SK-N-SH (cell line): ENCODE results near the gene UBAC2. TPM values are rescaled to one million over a fixed set of nuclear protein-coding genes. Genes with fewer than 3 reads are reported as not detected.

Experiments
- CTCF ChIA-PET: fragments of 300-600, 350-600 bp; formaldehyde crosslinking; extraction: SDS; loops from one replicate; lab custom pipeline; 2021; lab: Yijun Ruan, JAX
- POLR2A ChIA-PET: fragments of 350-600 bp; sonication (Branson Sonifier 250); formaldehyde crosslinking; extraction: SDS; loops from one replicate; lab custom pipeline; 2020; ENCODE audit warnings: antibody characterized with exemption, inconsistent platforms; lab: Yijun Ruan, JAX
- DNase-seq: peaks from one replicate; pipeline ENCODE4 v3.0.0; 2012
- H2AFZ ChIP-seq: fragments of 200-600 bp; sonication (generic); 2 replicates; pipeline ENCODE4 v1.8.1; 2016; ENCODE audit warnings: antibody characterized with exemption, mild to moderate bottlenecking, low read depth
- H3F3A ChIP-seq: fragments of 200-600 bp; sonication (generic); replicated peaks from 2 replicates; pipeline ENCODE3; 2016; ENCODE audit warnings: antibody characterized with exemption, mild to moderate bottlenecking; ENCODE audit not compliant: insufficient read depth
- H3K27ac ChIP-seq, 2 experiments: fragments of 200-500 bp in 1 of 2; fragments of 200-600 bp in 1 of 2; sonication (Bioruptor generic) in 1 of 2; sonication (generic), shearing (Covaris generic) in 1 of 2; 2 replicates each; pipeline versions ENCODE4 v1.5.1 to v1.6.1; 2014 to 2016; ENCODE audit warnings: low read depth in 2 of 2, inconsistent platforms in 1 of 2, low read length in 1 of 2, mild to moderate bottlenecking in 1 of 2, mixed read lengths in 1 of 2
- H3K27me3 ChIP-seq: fragments of 200-600 bp; sonication (generic), shearing (Covaris generic); 2 replicates; pipeline ENCODE4 v1.6.1; 2016; ENCODE audit warnings: mixed run types; ENCODE audit not compliant: insufficient read depth
- H3K36me3 ChIP-seq, 2 experiments: fragments of 200-500 bp in 1 of 2; fragments of 200-600 bp in 1 of 2; sonication (Bioruptor generic) in 1 of 2; sonication (generic) in 1 of 2; replicated peaks in 1 of 2; 2 replicates each; pipeline versions ENCODE3 to v1.5.1; 2014 to 2016; ENCODE audit warnings: low read length in 1 of 2, mild to moderate bottlenecking in 1 of 2; ENCODE audit not compliant: insufficient read depth in 2 of 2, control insufficient read depth in 1 of 2
- H3K4me1 ChIP-seq, 2 experiments: fragments of 200-500 bp in 1 of 2; fragments of 200-600 bp in 1 of 2; sonication (Bioruptor generic) in 1 of 2; sonication (generic), shearing (Covaris generic) in 1 of 2; 2 replicates each; pipeline versions ENCODE4 v1.5.1 to v1.6.1; 2014 to 2016; ENCODE audit warnings: low read depth in 1 of 2, low read length in 1 of 2, mixed run types in 1 of 2; ENCODE audit not compliant: insufficient read depth in 2 of 2, control insufficient read depth in 1 of 2
- H3K4me2 ChIP-seq: fragments of 200-600 bp; sonication (generic), shearing (Covaris generic); 2 replicates; pipeline ENCODE4 v1.6.1; 2017; ENCODE audit warnings: mixed run types
- H3K4me3 ChIP-seq, 2 experiments: fragments of 200-500 bp in 1 of 2; fragments of 200-600 bp in 1 of 2; sonication (Bioruptor generic) in 1 of 2; sonication (generic), shearing (Covaris generic) in 1 of 2; 2 replicates each; pipeline versions ENCODE4 v1.5.1 to v1.8.1; 2014 to 2016; ENCODE audit warnings: low read depth in 2 of 2, inconsistent platforms in 1 of 2, low read length in 1 of 2, mild to moderate bottlenecking in 1 of 2, mixed read lengths in 1 of 2, moderate library complexity in 1 of 2
- H3K79me2 ChIP-seq: fragments of 200-600 bp; sonication (generic); 2 replicates; pipeline ENCODE4 v1.8.1; 2017; ENCODE audit warnings: mild to moderate bottlenecking; ENCODE audit not compliant: insufficient read depth
- H3K9ac ChIP-seq: fragments of 200-600 bp; sonication (generic); 2 replicates; pipeline ENCODE4 v1.6.1; 2017; ENCODE audit warnings: mixed run types
- H3K9me2 ChIP-seq: fragments of 200-600 bp; sonication (generic); 2 replicates; pipeline ENCODE4 v1.6.1; 2017; ENCODE audit warnings: mixed run types
- H3K9me3 ChIP-seq: fragments of 200-600 bp; sonication (generic); 2 replicates; pipeline ENCODE4 v1.6.1; 2017; ENCODE audit warnings: mixed run types, mild to moderate bottlenecking, moderate library complexity
- H4K20me1 ChIP-seq: fragments of 200-600 bp; sonication (generic); 2 replicates; pipeline ENCODE4 v1.6.1; 2017; ENCODE audit warnings: mild to moderate bottlenecking, mixed run types; ENCODE audit not compliant: insufficient read depth
- CHD2 ChIP-seq: fragments of 150-350 bp; IDR thresholded peaks from 2 replicates; pipeline ENCODE4 v1.6.1; 2018; ENCODE audit warnings: low read length; ENCODE audit not compliant: partially characterized antibody
- ELF1 ChIP-seq: IDR thresholded peaks from 2 replicates; pipeline ENCODE4 v1.4.0; 2012
- EP300 ChIP-seq, 2 experiments: IDR thresholded peaks; 2 replicates each; pipeline versions ENCODE4 v1.4.0 to v1.6.1; 2012; ENCODE audit warnings: borderline replicate concordance in 1 of 2, low read depth in 1 of 2, low read length in 1 of 2
- FOSL2 ChIP-seq: IDR thresholded peaks from 2 replicates; pipeline ENCODE4 v1.4.0; 2012; ENCODE audit warnings: low read depth, mild to moderate bottlenecking, moderate library complexity, borderline replicate concordance
- FOXM1 ChIP-seq: IDR thresholded peaks from 2 replicates; pipeline ENCODE4 v1.4.0; 2012; ENCODE audit warnings: low read depth, mild to moderate bottlenecking
- GABPA ChIP-seq: IDR thresholded peaks from 2 replicates; pipeline ENCODE4 v1.4.0; 2012; ENCODE audit warnings: low read depth, mild to moderate bottlenecking
- GATA2 ChIP-seq: sonication (generic); formaldehyde crosslinking; IDR thresholded peaks from 2 replicates; pipeline ENCODE4 v1.5.0; 2020; ENCODE audit warnings: mild to moderate bottlenecking, missing genetic modification reagents
- JUND ChIP-seq: IDR thresholded peaks from 2 replicates; pipeline ENCODE4 v1.4.0; 2012
- MAX ChIP-seq: IDR thresholded peaks from 2 replicates; pipeline ENCODE4 v1.4.0; 2012; ENCODE audit warnings: low read depth
- MXI1 ChIP-seq: IDR thresholded peaks from 2 replicates; pipeline ENCODE4 v1.6.1; 2012; ENCODE audit warnings: mild to moderate bottlenecking, low read depth, low read length, improper control_type of control experiment
- NRF1 ChIP-seq: IDR thresholded peaks from 2 replicates; pipeline ENCODE4 v1.6.1; 2012; ENCODE audit warnings: low read depth, mild to moderate bottlenecking, low read length
- PBX3 ChIP-seq: IDR thresholded peaks from 2 replicates; pipeline ENCODE4; 2012
- POLR2AphosphoS5 ChIP-seq: IDR thresholded peaks from 2 replicates; pipeline ENCODE4 v1.6.1; 2012; ENCODE audit warnings: low read depth, low read length
- RCOR1 ChIP-seq: fragments of 150-350 bp; IDR thresholded peaks from 2 replicates; pipeline ENCODE4 v1.6.1; 2017; ENCODE audit warnings: antibody characterized with exemption, low read length
- REST ChIP-seq: IDR thresholded peaks from 2 replicates; pipeline ENCODE4 v1.6.1; 2012; ENCODE audit warnings: mild to moderate bottlenecking, low read depth, low read length, moderate library complexity
- RFX5 ChIP-seq: IDR thresholded peaks from 2 replicates; pipeline ENCODE4 v1.6.1; 2012; ENCODE audit warnings: mild to moderate bottlenecking, improper control_type of control experiment, low read length
- RXRA ChIP-seq: IDR thresholded peaks from 2 replicates; pipeline ENCODE4 v1.4.0; 2012; ENCODE audit warnings: low read depth, mild to moderate bottlenecking, borderline replicate concordance
- SIN3A ChIP-seq: IDR thresholded peaks from 2 replicates; pipeline ENCODE4 v1.6.1; 2012; ENCODE audit warnings: low read depth, mild to moderate bottlenecking, low read length, moderate library complexity, borderline replicate concordance
- SMC3 ChIP-seq: IDR thresholded peaks from 2 replicates; pipeline ENCODE4 v1.6.1; 2012; ENCODE audit warnings: low read depth, low read length, improper control_type of control experiment
- TAF1 ChIP-seq: IDR thresholded peaks from 2 replicates; pipeline ENCODE4 v1.6.1; 2012; ENCODE audit warnings: low read depth, mild to moderate bottlenecking, low read length, moderate library complexity, borderline replicate concordance
- TEAD4 ChIP-seq: IDR thresholded peaks from 2 replicates; pipeline ENCODE4 v1.4.0; 2012; ENCODE audit warnings: mild to moderate bottlenecking, borderline replicate concordance; ENCODE audit not compliant: insufficient read depth
- USF2 ChIP-seq: fragments of 150-350 bp; IDR thresholded peaks from 2 replicates; pipeline ENCODE4 v1.6.1; 2017; ENCODE audit warnings: antibody characterized with exemption, low read length, low read depth, borderline replicate concordance
- ZBTB33 ChIP-seq: IDR thresholded peaks from 2 replicates; pipeline ENCODE4 v1.4.0; 2012; ENCODE audit warnings: low read depth, borderline replicate concordance
- WGBS: methylation state at CpG from one replicate; pipeline ENCODE4 v1.1.6; 2017; ENCODE audit warnings: low lambda C conversion rate; 5-methylcytosine and 5-hydroxymethylcytosine counted together
- polyA plus RNA-seq, 3 experiments: library from polyadenylated mRNA; depleted of rRNA; stranded (reverse); fragments of >200 nt; gene quantifications; 2 replicates each; pipeline ENCODE4 v1.2.3, GENCODE V29; 2012

UBAC2 gene
- polyA plus RNA-seq, 1 of the 3 experiments (the other 2 are of a cell fraction), result 79.0 TPM

GRCh38 chr13:99322297-99323103 is 121.8 kb downstream of the UBAC2 start:
- peaks cover 0 to 37% of the 10 kb centered on the region in 2 experiments; a peak in 3 of 4 replicates for H3K4me1 ChIP-seq
- ChIA-PET POLR2A (no interaction called here), CTCF (interaction anchor here (0.7 to 1.1 kb wide), 3 partner anchors 20 to 134 kb away, joined by 3 to 4 read pairs (median 3); no protein-coding TSS in a partner anchor)
- peaks cover 39% of the 10 kb centered on the region for H3F3A ChIP-seq
- peaks cover 5 to 6% of the 10 kb centered on the region in 2 experiments for H3K36me3 ChIP-seq
- peak overlapping the region; percentile 55 to 99; a peak in 3 of 4 replicates for H3K27ac ChIP-seq
- peak overlapping the region; percentile 59; the same call in 1 of the 2 replicates for H3K9ac ChIP-seq
- H3K9me2 ChIP-seq, result no peaks in the 10 kb centered on the region
- 58% methylated on average over 10 of the region's 10 CpGs for WGBS
- no peaks in the 10 kb centered on the region for H3K9me3 ChIP-seq
- no peak for DNase-seq
- no peaks in the 10 kb centered on the region for H4K20me1 ChIP-seq
- no peaks in the 10 kb centered on the region for H3K27me3 ChIP-seq
- peak overlapping the region in 1 of 2 experiments; percentile 4; a peak in 2 of 4 replicates for H3K4me3 ChIP-seq
- no peaks in the 10 kb centered on the region for H3K79me2 ChIP-seq
- no peak overlapping the region for H2AFZ ChIP-seq
- peak overlapping the region; percentile 69 for H3K4me2 ChIP-seq
- TF ChIP-seq FOXM1, result no peak; the same call in 1 of the 2 replicates
- TF ChIP-seq CHD2, result no peak
- TF ChIP-seq NRF1, result no peak
- no peak for TF ChIP-seq REST
- TF ChIP-seq RCOR1, result no peak
- TF ChIP-seq MAX, result 0 out of 2 replicates have a peak, but pooled peaks have one; percentile 17
- TF ChIP-seq RFX5, result no peak
- TF ChIP-seq MXI1, result no peak
- TF ChIP-seq TEAD4, result 0 out of 2 replicates have a peak, but pooled peaks have one; percentile 48
- TF ChIP-seq POLR2AphosphoS5, result no peak
- TF ChIP-seq RXRA, result peak; percentile 50; the same call in 1 of the 2 replicates
- TF ChIP-seq PBX3, result peak; percentile 54; the same call in 1 of the 2 replicates
- no peak for TF ChIP-seq SMC3
- peak in 1 of 2 experiments; percentile 64; a peak in 1 of 4 replicates for TF ChIP-seq EP300 (IDR thresholded peaks at IDR 0.05; ENCODE audit: borderline replicate concordance in 1 of 2, low read depth in 1 of 2, low read length in 1 of 2)
- TF ChIP-seq FOSL2, result peak; percentile 96
- no peak for TF ChIP-seq ELF1
- TF ChIP-seq TAF1, result no peak
- no peak for TF ChIP-seq USF2
- TF ChIP-seq ZBTB33, result no peak
- TF ChIP-seq GATA2 (CRISPR knock-in tag), result no peak
- no peak for TF ChIP-seq SIN3A
- peak; percentile 92 for TF ChIP-seq JUND
- TF ChIP-seq GABPA, result no peak
